Measurements from ENCODE around the gene RASGRP4.
"Not testable (repeated sequence)": the region's sequence is repeated elsewhere in the genome, so short reads cannot be mapped to it uniquely, and the experiment has no call there.

RASGRP4 gene, protein sequence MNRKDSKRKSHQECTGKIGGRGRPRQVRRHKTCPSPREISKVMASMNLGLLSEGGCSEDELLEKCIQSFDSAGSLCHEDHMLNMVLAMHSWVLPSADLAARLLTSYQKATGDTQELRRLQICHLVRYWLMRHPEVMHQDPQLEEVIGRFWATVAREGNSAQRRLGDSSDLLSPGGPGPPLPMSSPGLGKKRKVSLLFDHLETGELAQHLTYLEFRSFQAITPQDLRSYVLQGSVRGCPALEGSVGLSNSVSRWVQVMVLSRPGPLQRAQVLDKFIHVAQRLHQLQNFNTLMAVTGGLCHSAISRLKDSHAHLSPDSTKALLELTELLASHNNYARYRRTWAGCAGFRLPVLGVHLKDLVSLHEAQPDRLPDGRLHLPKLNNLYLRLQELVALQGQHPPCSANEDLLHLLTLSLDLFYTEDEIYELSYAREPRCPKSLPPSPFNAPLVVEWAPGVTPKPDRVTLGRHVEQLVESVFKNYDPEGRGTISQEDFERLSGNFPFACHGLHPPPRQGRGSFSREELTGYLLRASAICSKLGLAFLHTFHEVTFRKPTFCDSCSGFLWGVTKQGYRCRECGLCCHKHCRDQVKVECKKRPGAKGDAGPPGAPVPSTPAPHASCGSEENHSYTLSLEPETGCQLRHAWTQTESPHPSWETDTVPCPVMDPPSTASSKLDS

GRCh38 chr19:38425810-38426466, at the start of gene RASGRP4:
TSS of gene RASGRP4 (minus strand) at chr19:38426219. CDS start at chr19:38426091, 128 bp downstream.
- DNase-seq: no peak

DNA sequence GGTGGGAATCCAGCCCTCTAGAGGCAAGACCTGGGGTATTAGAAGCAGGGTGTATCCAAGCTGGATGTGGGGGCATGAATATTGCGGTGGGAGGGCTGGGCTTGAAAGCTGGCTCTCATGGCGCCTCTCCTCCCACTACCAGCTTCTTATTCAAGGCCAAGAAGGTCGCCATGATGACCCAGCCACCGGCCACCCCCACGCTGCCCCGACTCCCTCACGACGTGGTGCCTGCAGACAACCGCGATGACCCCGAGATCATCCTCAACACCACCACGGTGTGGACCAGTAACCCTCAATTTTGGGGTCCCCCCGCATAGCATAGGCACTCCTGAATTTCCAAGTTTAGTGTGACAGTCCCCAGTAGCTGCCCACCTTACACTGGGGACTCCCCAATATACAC, 49.2 kb upstream of the RASGRP4 start:
- no peak for DNase-seq

DNA sequence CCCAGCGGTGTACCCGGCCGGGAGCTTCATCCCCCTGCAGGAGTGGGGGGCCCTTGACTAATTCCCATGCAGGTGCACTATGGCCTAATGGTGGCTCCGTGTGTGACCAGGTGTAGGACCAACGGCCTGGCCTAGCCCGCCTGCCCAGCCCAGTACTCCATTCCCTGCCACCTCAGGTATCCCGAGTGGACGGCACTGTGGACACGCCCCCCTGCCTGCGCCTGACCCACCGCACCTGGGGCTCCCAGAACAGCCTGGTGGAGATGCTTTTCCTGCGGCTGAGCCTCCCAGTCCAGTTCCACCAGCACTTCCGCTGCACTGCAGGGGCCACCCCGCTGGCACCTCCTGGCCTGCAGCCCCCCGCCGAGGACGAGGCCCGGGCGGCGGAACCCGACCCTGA, 47.2 kb upstream of the RASGRP4 start:
- DNase-seq: no peak

- DNase-seq: not testable (repeated sequence)
Measured at GRCh38 chr19:38472725-38473124, 46.7 kb upstream of the RASGRP4 start.

- no peak for DNase-seq
Measured at GRCh38 chr19:38470788-38471480, 44.9 kb upstream of the RASGRP4 start.

DNA sequence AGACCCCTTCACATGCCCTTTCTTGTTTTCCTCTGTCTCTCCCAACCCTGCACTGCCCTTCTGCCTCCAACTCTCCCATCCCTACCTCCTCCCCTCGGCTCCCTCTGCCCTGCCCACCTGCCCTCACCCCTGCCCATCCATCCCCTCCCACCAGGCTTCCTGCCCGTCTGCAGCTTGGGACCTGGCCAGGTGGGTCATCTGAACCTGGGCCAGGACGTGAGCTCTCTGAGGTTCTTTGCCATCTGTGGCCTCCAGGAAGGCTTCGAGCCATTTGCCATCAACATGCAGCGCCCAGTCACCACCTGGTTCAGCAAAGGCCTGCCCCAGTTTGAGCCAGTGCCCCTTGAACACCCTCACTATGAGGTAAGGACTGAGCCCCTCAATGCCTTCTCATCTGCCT, 43.1 kb upstream of the RASGRP4 start:
- DNase-seq: no peak

DNA sequence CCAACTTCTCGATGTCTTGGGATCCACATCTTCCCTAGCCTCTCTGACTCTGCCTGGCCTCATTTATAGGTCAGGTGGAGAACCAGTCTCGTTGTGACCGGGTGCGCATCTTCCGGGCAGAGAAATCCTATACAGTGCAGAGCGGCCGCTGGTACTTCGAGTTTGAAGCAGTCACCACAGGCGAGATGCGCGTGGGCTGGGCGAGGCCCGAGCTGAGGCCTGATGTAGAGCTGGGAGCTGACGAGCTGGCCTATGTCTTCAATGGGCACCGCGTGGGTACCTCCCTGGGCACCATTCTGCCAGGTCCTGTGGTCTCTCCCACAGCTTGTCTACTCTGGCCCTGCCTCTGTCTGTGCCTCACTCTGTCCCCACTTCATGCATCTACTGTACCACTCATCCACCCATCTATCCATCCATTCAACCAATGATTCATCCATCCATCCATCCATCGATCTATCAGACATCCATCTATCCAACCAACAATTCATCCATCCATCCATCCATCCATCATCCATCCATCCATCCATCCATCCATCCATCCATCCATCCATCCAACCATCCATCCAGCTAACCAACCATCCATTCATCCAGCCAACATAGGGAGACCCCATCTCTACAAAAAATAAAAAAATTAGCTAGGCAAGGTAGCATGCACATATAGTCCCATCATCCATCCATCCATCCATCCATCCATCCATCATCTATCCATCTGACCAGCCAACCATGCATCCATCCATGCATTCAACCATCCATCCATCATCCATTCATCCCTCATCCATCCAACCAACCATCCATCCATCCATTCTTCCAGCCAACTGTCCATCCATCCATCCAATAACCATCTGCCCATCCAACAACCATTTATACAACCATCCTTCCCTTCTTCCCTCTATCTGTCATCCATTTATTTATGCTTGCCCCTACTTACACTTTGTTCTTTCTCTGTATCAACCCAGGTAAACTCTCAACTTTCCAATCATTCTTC, 41.8 kb upstream of the RASGRP4 start:
- no peak for DNase-seq

DNA sequence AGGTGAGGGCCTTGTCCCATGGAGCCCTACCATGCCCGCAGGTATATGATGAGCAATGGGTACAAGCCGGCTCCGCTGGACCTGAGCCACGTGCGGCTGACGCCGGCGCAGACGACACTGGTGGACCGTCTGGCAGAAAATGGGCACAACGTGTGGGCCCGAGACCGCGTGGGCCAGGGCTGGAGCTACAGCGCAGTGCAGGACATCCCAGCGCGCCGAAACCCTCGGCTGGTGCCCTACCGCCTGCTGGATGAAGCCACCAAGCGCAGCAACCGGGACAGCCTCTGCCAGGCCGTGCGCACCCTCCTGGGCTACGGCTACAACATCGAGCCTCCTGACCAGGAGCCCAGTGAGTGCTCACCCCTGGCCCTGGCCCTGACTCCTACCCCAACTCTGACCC, 40.0 kb upstream of the RASGRP4 start:
- no peak for DNase-seq

GRCh38 chr19:38464421-38465082, 38.5 kb upstream of the RASGRP4 start:
- no peak for DNase-seq

GRCh38 chr19:38463365-38463764, 37.3 kb upstream of the RASGRP4 start:
- no peak for DNase-seq

DNA sequence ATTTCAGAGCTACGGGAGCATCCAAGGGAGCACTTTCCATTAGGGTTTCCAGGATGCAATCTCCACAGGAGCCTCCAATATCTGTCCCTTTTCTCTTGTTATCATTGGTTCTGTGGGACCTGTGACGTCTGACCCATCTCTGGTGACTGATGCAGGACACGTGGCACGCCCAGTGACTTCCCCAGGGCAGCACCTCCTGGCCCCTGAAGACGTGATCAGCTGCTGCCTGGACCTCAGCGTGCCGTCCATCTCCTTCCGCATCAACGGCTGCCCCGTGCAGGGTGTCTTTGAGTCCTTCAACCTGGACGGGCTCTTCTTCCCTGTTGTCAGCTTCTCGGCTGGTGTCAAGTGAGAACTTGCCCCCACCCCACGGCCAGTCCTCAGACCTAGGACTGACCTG, 33.0 kb upstream of the RASGRP4 start:
- no peak for DNase-seq

DNA sequence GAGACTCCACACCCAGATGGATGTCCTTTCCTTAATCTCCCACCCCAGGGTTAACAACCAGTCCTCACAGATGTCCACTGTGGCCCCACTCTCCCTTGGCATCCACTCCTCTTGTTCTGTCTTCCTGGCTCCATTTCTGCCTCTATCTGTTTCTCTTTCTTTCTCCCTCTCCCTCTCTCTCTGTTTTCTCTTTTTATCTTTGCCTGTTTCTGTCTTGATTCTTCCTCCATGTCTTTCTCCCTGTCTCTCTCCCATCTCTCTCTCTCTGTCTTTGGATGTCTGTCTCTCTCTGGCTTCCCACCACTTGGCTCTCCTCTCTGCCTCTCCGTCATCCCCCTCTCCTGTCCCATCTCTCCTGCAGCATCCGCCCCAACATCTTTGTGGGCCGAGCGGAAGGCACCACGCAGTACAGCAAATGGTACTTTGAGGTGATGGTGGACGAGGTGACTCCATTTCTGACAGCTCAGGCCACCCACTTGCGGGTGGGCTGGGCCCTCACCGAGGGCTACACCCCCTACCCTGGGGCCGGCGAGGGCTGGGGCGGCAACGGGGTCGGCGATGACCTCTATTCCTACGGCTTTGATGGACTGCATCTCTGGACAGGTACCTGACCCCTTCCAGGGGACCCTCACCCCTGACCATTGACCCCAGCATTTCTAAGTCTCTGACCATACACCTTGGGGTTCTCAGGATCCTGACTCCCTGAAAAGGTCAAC, 31.8 kb upstream of the RASGRP4 start:
- DNase-seq: no peak

- DNase-seq: no peak
Measured at GRCh38 chr19:38457202-38457601, 31.2 kb upstream of the RASGRP4 start.

DNA sequence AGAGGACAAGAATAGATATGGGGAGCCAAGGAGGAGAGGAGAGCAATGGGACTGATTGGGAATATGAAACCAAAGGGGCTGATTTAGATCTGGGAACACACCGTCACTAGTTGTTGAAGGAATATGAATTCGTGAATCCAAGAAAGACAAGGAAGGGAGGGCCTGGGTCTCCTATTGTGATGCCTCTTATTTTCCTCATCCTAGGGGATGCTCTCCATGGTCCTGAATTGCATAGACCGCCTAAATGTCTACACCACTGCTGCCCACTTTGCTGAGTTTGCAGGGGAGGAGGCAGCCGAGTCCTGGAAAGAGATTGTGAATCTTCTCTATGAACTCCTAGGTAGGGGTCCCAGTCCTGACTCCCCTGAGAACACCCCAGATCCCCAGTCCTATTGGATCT, 29.0 kb upstream of the RASGRP4 start:
- no peak for DNase-seq

- DNase-seq: no peak
Measured at GRCh38 chr19:38453596-38453995, 27.6 kb upstream of the RASGRP4 start.

- DNase-seq: no peak
Measured at GRCh38 chr19:38452430-38453366, 26.7 kb upstream of the RASGRP4 start.

GRCh38 chr19:38451629-38452028, 25.6 kb upstream of the RASGRP4 start:
- DNase-seq: no peak

GRCh38 chr19:38451036-38451435, 25.0 kb upstream of the RASGRP4 start:
- no peak for DNase-seq

DNA sequence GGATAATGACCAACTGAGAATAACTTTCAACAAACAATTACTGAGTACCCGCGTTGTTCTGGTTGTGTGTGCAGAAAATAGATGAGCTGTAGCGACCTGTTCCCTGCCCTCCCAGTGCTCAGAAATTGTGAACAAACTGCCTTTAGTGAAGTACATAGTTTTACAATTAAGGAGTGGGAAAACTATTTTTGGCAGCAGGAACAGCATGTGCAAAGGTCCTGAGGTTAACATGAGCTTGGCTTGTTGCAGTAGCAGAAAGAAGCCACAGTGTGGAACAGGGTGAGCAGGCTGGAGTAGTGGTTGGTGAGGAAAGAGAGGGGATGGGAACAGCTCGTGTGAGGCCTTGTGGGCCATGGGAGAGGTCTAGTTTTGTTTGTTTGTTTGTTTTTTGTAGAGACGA, 23.5 kb upstream of the RASGRP4 start:
- DNase-seq: no peak

GRCh38 chr19:38448225-38448624, 22.2 kb upstream of the RASGRP4 start:
- no peak for DNase-seq
